ENCODE measurements around the gene FDXR.
"Not testable (repeated sequence)": the region's sequence is repeated elsewhere in the genome, so short reads cannot be mapped to it uniquely, and the experiment has no call there.

FDXR gene

GRCh38 chr17:74906214-74906793, 33.5 kb upstream of the FDXR start:
- H3K27ac Mint-ChIP-seq; H3K4me3 Mint-ChIP-seq; H3K4me1 Mint-ChIP-seq (ENCODE audit: low read depth); H3K36me3 Mint-ChIP-seq (ENCODE audit: low read depth); DNase-seq; H3K9me3 Mint-ChIP-seq: not testable (repeated sequence)
- peaks cover 24% of the 10 kb centered on the region for H3K27me3 Mint-ChIP-seq

- Mint-ChIP-seq H3K27ac (no peak overlapping the region), H3K9me3 (no peaks in the 10 kb centered on the region), H3K36me3 (ENCODE audit: low read depth) (no peaks in the 10 kb centered on the region), H3K27me3 (peaks cover 24% of the 10 kb centered on the region), H3K4me1 (ENCODE audit: low read depth) (peaks cover 5% of the 10 kb centered on the region), H3K4me3 (no peak overlapping the region)
- DNase-seq, result no peak
Observed at GRCh38 chr17:74904687-74905409, 32.1 kb upstream of the FDXR start.

GRCh38 chr17:74903671-74904070, 30.9 kb upstream of the FDXR start:
- peaks cover 5% of the 10 kb centered on the region for H3K4me1 Mint-ChIP-seq (ENCODE audit: low read depth)
- DNase-seq, result no peak
- no peaks in the 10 kb centered on the region for H3K9me3 Mint-ChIP-seq
- no peak overlapping the region for H3K27ac Mint-ChIP-seq
- H3K36me3 Mint-ChIP-seq (ENCODE audit: low read depth), result no peaks in the 10 kb centered on the region
- H3K4me3 Mint-ChIP-seq, result no peak overlapping the region
- peaks cover 24% of the 10 kb centered on the region for H3K27me3 Mint-ChIP-seq

- Mint-ChIP-seq H3K36me3 (ENCODE audit: low read depth) (no peaks in the 10 kb centered on the region), H3K4me3 (no peak overlapping the region), H3K9me3 (no peaks in the 10 kb centered on the region), H3K27ac (no peak overlapping the region), H3K4me1 (ENCODE audit: low read depth) (peaks cover 5% of the 10 kb centered on the region), H3K27me3 (peaks cover 24% of the 10 kb centered on the region)
- no peak for DNase-seq
Observed at GRCh38 chr17:74903034-74903433, 30.2 kb upstream of the FDXR start.

GRCh38 chr17:74901353-74902135, 28.8 kb upstream of the FDXR start:
- Mint-ChIP-seq H3K4me1 (ENCODE audit: low read depth) (peaks cover 5% of the 10 kb centered on the region), H3K27ac (no peak overlapping the region), H3K9me3 (no peaks in the 10 kb centered on the region), H3K36me3 (ENCODE audit: low read depth) (no peaks in the 10 kb centered on the region), H3K27me3 (peaks cover 28% of the 10 kb centered on the region), H3K4me3 (no peak overlapping the region)
- DNase-seq, result no peak

DNA sequence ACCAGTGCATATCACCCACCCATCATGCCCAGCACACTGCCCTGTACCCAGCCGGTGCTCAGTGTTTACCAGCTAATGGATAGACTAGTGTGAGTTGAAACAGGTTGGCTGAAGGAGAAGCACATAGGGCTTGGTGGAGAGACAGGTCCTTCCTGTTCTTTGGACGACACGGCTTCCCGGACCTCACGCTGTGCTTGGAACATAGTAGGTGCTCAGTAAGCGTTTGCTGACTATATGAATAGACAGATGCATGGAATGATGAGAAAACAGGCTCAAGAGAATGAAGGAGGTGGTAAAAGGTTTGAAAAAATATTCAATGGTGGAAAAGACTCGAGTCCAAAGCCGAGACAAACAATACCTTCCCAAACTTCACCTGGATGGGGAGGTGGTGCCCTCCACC, 27.4 kb upstream of the FDXR start:
- H3K27me3 Mint-ChIP-seq, result peaks cover 35% of the 10 kb centered on the region
- no peak overlapping the region for H3K27ac Mint-ChIP-seq
- peaks cover 4% of the 10 kb centered on the region for H3K4me1 Mint-ChIP-seq (ENCODE audit: low read depth)
- no peaks in the 10 kb centered on the region for H3K9me3 Mint-ChIP-seq
- no peak for DNase-seq
- H3K4me3 Mint-ChIP-seq, result no peak overlapping the region
- no peaks in the 10 kb centered on the region for H3K36me3 Mint-ChIP-seq (ENCODE audit: low read depth)

- no peak for DNase-seq
- H3K4me3 Mint-ChIP-seq, result no peak overlapping the region
- H3K4me1 Mint-ChIP-seq (ENCODE audit: low read depth), result peaks cover 2% of the 10 kb centered on the region
- peaks cover 39% of the 10 kb centered on the region for H3K27me3 Mint-ChIP-seq
- no peak overlapping the region for H3K27ac Mint-ChIP-seq
- no peaks in the 10 kb centered on the region for H3K36me3 Mint-ChIP-seq (ENCODE audit: low read depth)
- no peaks in the 10 kb centered on the region for H3K9me3 Mint-ChIP-seq
Observed at GRCh38 chr17:74898376-74898946, 25.7 kb upstream of the FDXR start.

DNA sequence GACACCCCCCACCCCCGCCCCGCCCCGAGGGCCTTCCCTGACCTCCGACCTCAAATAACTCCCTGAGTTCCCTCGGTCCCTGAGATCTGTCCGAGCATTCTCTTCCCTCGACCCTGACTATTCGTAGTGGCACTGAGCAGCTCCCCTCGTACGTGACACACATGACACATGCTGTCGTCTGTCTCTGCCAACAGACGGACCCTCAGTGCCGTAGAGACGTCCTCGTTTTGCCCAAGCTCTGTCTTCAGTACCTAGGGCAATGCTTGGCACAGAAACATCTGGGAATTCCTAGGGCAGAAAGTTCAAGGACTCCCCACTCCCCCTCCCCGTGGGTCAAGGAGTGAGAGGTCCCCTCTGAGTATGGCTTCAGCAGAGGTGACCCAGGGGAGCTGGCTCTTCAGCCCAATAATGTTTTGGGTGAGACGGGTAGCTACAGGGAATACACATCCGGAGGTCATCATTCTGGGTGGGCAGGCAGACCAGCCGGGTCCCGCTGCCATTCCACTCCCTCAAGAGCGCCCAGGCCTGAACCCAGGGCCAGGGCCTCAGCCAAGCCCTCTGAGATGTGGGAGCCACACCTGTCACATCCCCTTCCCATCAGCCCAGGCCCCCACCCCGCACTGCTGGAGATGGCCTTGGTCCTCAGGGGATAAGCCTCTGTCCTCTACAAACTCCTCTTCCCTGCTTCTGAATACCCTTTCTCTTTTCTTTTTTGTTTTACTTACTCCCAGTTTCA, 21.3 kb upstream of the FDXR start:
- no peaks in the 10 kb centered on the region for H3K9me3 Mint-ChIP-seq
- no peaks in the 10 kb centered on the region for H3K36me3 Mint-ChIP-seq (ENCODE audit: low read depth)
- no peak for DNase-seq
- peaks cover 44% of the 10 kb centered on the region for H3K27me3 Mint-ChIP-seq
- H3K4me1 Mint-ChIP-seq (ENCODE audit: low read depth), result peaks cover 4% of the 10 kb centered on the region
- H3K27ac Mint-ChIP-seq, result no peak overlapping the region
- peak overlapping the region; percentile 55 for H3K4me3 Mint-ChIP-seq

GRCh38 chr17:74892974-74893911, 20.4 kb upstream of the FDXR start, which contains the start of gene FADS6:
Gene FADS6, minus strand, starts transcription at chr17:74893633. Its CDS starts 38 bp downstream, at chr17:74893595.
- H3K27ac Mint-ChIP-seq, result no peak within 1 kb of the TSS
- H3K9me3 Mint-ChIP-seq, result no peaks in the 10 kb centered on the region
- no peaks in the 10 kb centered on the region for H3K36me3 Mint-ChIP-seq (ENCODE audit: low read depth)
- peaks cover 4% of the 10 kb centered on the region for H3K4me1 Mint-ChIP-seq (ENCODE audit: low read depth)
- no peak for DNase-seq
- H3K27me3 Mint-ChIP-seq, result peaks cover 44% of the 10 kb centered on the region
- H3K4me3 Mint-ChIP-seq, result peak within 1 kb of the TSS; percentile 55

DNA sequence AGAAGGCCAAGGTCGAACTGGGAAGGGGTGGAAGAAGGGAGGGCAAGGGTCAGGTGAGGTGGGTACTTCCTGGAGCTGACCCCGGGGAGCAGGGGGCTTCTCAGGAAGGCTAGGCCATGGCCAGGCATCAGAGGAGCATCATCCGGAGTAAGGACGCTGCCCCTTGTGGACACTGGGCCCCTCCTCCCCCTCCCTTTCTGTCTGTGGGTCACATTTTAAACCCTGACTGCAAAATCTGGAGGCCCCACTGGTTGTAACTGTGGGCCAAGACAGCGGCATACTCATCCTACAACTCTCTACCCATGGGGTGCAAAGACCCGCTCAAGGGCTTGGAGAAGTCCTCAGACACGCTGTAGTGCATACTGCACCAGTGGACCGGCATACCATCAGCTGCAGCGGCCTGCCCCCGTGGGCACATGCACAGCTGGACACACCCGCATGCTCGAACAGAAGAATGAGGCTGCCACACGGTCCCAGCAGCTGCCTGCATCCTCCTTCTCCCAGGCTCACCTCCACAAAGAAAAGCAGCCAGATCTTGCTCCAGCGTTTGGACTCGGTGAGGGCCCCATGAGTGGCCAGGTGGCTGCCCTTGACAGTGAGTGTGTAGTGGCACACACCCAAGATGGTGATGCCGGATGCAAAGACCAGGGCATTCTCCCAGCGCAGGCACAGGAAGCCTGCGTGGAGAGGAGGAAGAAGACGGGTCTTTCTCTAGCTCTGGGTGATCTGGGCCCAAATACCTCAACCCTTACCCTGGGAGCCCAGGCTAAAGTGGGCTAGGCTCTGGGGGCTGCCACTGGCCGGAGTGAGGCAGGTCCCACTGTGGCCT, 19.4 kb upstream of the FDXR start:
- Mint-ChIP-seq H3K27me3 (peaks cover 46% of the 10 kb centered on the region), H3K4me1 (ENCODE audit: low read depth) (peaks cover 4% of the 10 kb centered on the region)
- DNase-seq, result no peak

GRCh38 chr17:74890554-74890953, 17.8 kb upstream of the FDXR start:
- H3K27ac Mint-ChIP-seq, result no peak overlapping the region
- H3K36me3 Mint-ChIP-seq (ENCODE audit: low read depth), result no peaks in the 10 kb centered on the region
- no peak overlapping the region for H3K4me3 Mint-ChIP-seq
- H3K27me3 Mint-ChIP-seq, result peaks cover 46% of the 10 kb centered on the region
- peaks cover 4% of the 10 kb centered on the region for H3K4me1 Mint-ChIP-seq (ENCODE audit: low read depth)
- no peak for DNase-seq
- H3K9me3 Mint-ChIP-seq, result no peaks in the 10 kb centered on the region

More for the DNA sequence above, 19.4 kb upstream of the FDXR start:
- H3K9me3 Mint-ChIP-seq, result no peaks in the 10 kb centered on the region
- H3K4me3 Mint-ChIP-seq, result no peak overlapping the region
- no peak overlapping the region for H3K27ac Mint-ChIP-seq
- no peaks in the 10 kb centered on the region for H3K36me3 Mint-ChIP-seq (ENCODE audit: low read depth)

- Mint-ChIP-seq H3K36me3 (ENCODE audit: low read depth) (no peaks in the 10 kb centered on the region), H3K4me1 (ENCODE audit: low read depth) (peaks cover 3% of the 10 kb centered on the region), H3K9me3 (no peaks in the 10 kb centered on the region), H3K4me3 (no peak overlapping the region), H3K27me3 (peaks cover 36% of the 10 kb centered on the region), H3K27ac (no peak overlapping the region)
- DNase-seq, result no peak
Observed at GRCh38 chr17:74888469-74888868, 15.7 kb upstream of the FDXR start.
